ENCODE data around the gene DXO.
"Not testable (repeated sequence)": the region's sequence is repeated elsewhere in the genome, so short reads cannot be mapped to it uniquely, and the experiment has no call there.

The DXO gene

GRCh38 chr6:31958741-31959739, 12.9 kb downstream of the DXO start, which contains the start of the genes NELFE and SKIC2:
Gene NELFE (minus strand): TSS chr6:31958971. CDS start chr6:31958446, 525 bp downstream.
Gene SKIC2 (plus strand): TSS chr6:31959175. CDS start chr6:31959193, 18 bp downstream.
- DNase-seq (ENCODE audit: low spot score): peak; percentile 99

GRCh38 chr6:31958412-31958740, 13.6 kb downstream of the DXO start:
- DNase-seq (ENCODE audit: low spot score): peak; percentile 20

- DNase-seq (ENCODE audit: low spot score): no peak
Observed at GRCh38 chr6:31956796-31957195, 15.1 kb downstream of the DXO start.

GRCh38 chr6:31954511-31954910, 17.4 kb downstream of the DXO start:
- DNase-seq (ENCODE audit: low spot score): no peak

- no peak for DNase-seq (ENCODE audit: low spot score)
Observed at GRCh38 chr6:31952890-31953289, 19.0 kb downstream of the DXO start.

- DNase-seq (ENCODE audit: low spot score): peak; percentile 32
Observed at GRCh38 chr6:31952140-31952805, 19.7 kb downstream of the DXO start.

GRCh38 chr6:31949926-31950548, 21.9 kb downstream of the DXO start:
- DNase-seq (ENCODE audit: low spot score): no peak

GRCh38 chr6:31948753-31949413, 23.1 kb downstream of the DXO start:
- no peak for DNase-seq (ENCODE audit: low spot score)

- no peak for DNase-seq (ENCODE audit: low spot score)
Observed at GRCh38 chr6:31948306-31948705, 23.6 kb downstream of the DXO start.

- DNase-seq (ENCODE audit: low spot score): no peak
Observed at GRCh38 chr6:31947864-31948263, 24.1 kb downstream of the DXO start.

- DNase-seq (ENCODE audit: low spot score): no peak
Observed at GRCh38 chr6:31947070-31947675, 24.8 kb downstream of the DXO start.

- DNase-seq (ENCODE audit: low spot score): no peak
Observed at GRCh38 chr6:31946370-31946885, 25.5 kb downstream of the DXO start.

GRCh38 chr6:31945507-31946369, 26.2 kb downstream of the DXO start, which contains the start of gene CFB:
Gene CFB (plus strand): TSS chr6:31946095. CDS start chr6:31946222, 127 bp downstream.
- no peak for DNase-seq (ENCODE audit: low spot score)

GRCh38 chr6:31945154-31945506, 26.8 kb downstream of the DXO start:
- no peak for DNase-seq (ENCODE audit: low spot score)

GRCh38 chr6:31943742-31944141, 28.2 kb downstream of the DXO start:
- DNase-seq (ENCODE audit: low spot score): no peak

- no peak for DNase-seq (ENCODE audit: low spot score)
Observed at GRCh38 chr6:31940256-31940664, 31.7 kb downstream of the DXO start.

GRCh38 chr6:31935823-31936222, 36.1 kb downstream of the DXO start:
- DNase-seq (ENCODE audit: low spot score): no peak

- no peak for DNase-seq (ENCODE audit: low spot score)
Observed at GRCh38 chr6:31935021-31935420, 36.9 kb downstream of the DXO start.

- no peak for DNase-seq (ENCODE audit: low spot score)
Observed at GRCh38 chr6:31933537-31933936, 38.4 kb downstream of the DXO start.

GRCh38 chr6:31932137-31932536, 39.8 kb downstream of the DXO start:
- not testable (repeated sequence) for DNase-seq (ENCODE audit: low spot score)
